IMR-90 (cell line): Measurements from ENCODE around the gene ABHD10. TPM values are rescaled to one million over a fixed set of nuclear protein-coding genes. Genes with fewer than 3 reads are reported as not detected.
A peak's percentile ranks its signal among the peaks of the same experiment; 100 is the strongest.

ENCODE experiments used
- ATAC-seq: fragments of 200-7000 bp; cut with Tn5 transposase; 2 replicates; pipeline ENCODE4 v1.9.1; 2020; ENCODE audit warnings: low read depth, mild to moderate bottlenecking, moderate library complexity
- BruUV-seq: library from RNA; stranded (reverse); fragments of 400-500 nt; replicated peaks from 2 replicates; lab custom pipeline; 2021; lab: Mats Ljungman, UMichigan
- CTCF ChIA-PET: fragments of 300-600 bp; formaldehyde crosslinking; extraction: SDS; loops from one replicate; lab custom pipeline; 2021; ENCODE audit warnings: antibody characterized with exemption; lab: Yijun Ruan, JAX
- POLR2A ChIA-PET: fragments of 300-600 bp; sonication (Branson Sonifier 250); formaldehyde crosslinking; loops from one replicate; lab custom pipeline; 2022; ENCODE audit warnings: antibody characterized with exemption; ENCODE audit not compliant: unreplicated experiment; lab: Charles Lee
- DNase-seq: peaks from one replicate; pipeline ENCODE4 v3.0.0; 2013
- H2AFZ ChIP-seq: replicated peaks from 2 replicates; pipeline ENCODE3; 2013; ENCODE audit warnings: low read length, mild to moderate bottlenecking; ENCODE audit not compliant: poor library complexity
- H2AK5ac ChIP-seq: 2 replicates; pipeline ENCODE4 v1.6.1; 2013; ENCODE audit warnings: low read depth, low read length, inconsistent platforms
- H2AK9ac ChIP-seq: replicated peaks from 2 replicates; pipeline ENCODE3; 2013; ENCODE audit warnings: mild to moderate bottlenecking, low read depth, low read length, moderate library complexity; ENCODE audit not compliant: poor library complexity
- H2BK120ac ChIP-seq: 2 replicates; pipeline ENCODE4 v1.6.1; 2013; ENCODE audit warnings: low read depth, low read length, inconsistent platforms
- H2BK15ac ChIP-seq: 3 replicates; pipeline ENCODE4 v1.6.1; 2013; ENCODE audit warnings: low read depth, low read length, inconsistent platforms
- H2BK20ac ChIP-seq: 2 replicates; pipeline ENCODE4 v1.6.1; 2013; ENCODE audit warnings: low read depth, mild to moderate bottlenecking, inconsistent platforms, low read length, moderate library complexity
- H2BK5ac ChIP-seq: 2 replicates; pipeline ENCODE4 v1.6.1; 2013; ENCODE audit warnings: mild to moderate bottlenecking, low read depth, low read length, inconsistent platforms; ENCODE audit not compliant: poor library complexity, severe bottlenecking
- H3K14ac ChIP-seq: replicated peaks from 2 replicates; pipeline ENCODE4 v1.6.1; 2013; ENCODE audit warnings: low read depth, low read length, inconsistent platforms
- H3K18ac ChIP-seq: 2 replicates; pipeline ENCODE4 v1.6.1; 2013; ENCODE audit warnings: low read depth, low read length, control low read depth
- H3K23ac ChIP-seq: 2 replicates; pipeline ENCODE4 v1.6.1; 2013; ENCODE audit warnings: low read depth, low read length, inconsistent platforms
- H3K27ac ChIP-seq: 2 replicates; pipeline ENCODE4 v1.5.1; 2013; ENCODE audit warnings: mild to moderate bottlenecking, control low read depth, low read length; ENCODE audit not compliant: insufficient read depth
- H3K27me3 ChIP-seq: 2 replicates; pipeline ENCODE4 v1.6.1; 2013; ENCODE audit warnings: low read length; ENCODE audit not compliant: control insufficient read depth, insufficient read depth
- H3K36me3 ChIP-seq: 2 replicates; pipeline ENCODE4 v1.6.1; 2013; ENCODE audit warnings: low read length, mixed read lengths; ENCODE audit not compliant: control insufficient read depth, insufficient read depth
- H3K4ac ChIP-seq: 2 replicates; pipeline ENCODE4 v1.6.1; 2013; ENCODE audit warnings: low read depth, low read length, inconsistent platforms
- H3K4me1 ChIP-seq: 2 replicates; pipeline ENCODE4 v1.6.1; 2013; ENCODE audit warnings: low read length, mixed read lengths; ENCODE audit not compliant: control insufficient read depth, insufficient read depth
- H3K4me2 ChIP-seq: 2 replicates; pipeline ENCODE4 v1.6.1; 2013; ENCODE audit warnings: low read depth, mild to moderate bottlenecking, control low read depth, low read length, moderate library complexity
- H3K4me3 ChIP-seq: 2 replicates; pipeline ENCODE4 v1.5.1; 2013; ENCODE audit warnings: low read depth, mild to moderate bottlenecking, control low read depth, low read length, moderate library complexity; ENCODE audit not compliant: insufficient read depth
- H3K56ac ChIP-seq: 2 replicates; pipeline ENCODE4 v1.6.1; 2013; ENCODE audit warnings: low read length, inconsistent platforms; ENCODE audit not compliant: insufficient read depth; ENCODE audit errors: extremely low read depth
- H3K79me1 ChIP-seq, 2 experiments: 2 replicates each; pipeline ENCODE4 v1.6.1; 2013; ENCODE audit warnings: low read length in 2 of 2, inconsistent platforms in 1 of 2, low read depth in 1 of 2
- H3K9ac ChIP-seq: 2 replicates; pipeline ENCODE4 v1.6.1; 2013; ENCODE audit warnings: low read depth, low read length, control low read depth
- H3K9me1 ChIP-seq: 2 replicates; pipeline ENCODE4 v1.6.1; 2013; ENCODE audit warnings: low read length, inconsistent platforms; ENCODE audit not compliant: insufficient read depth
- H3K9me3 ChIP-seq: 2 replicates; pipeline ENCODE4 v1.6.1; 2013; ENCODE audit warnings: low read length; ENCODE audit not compliant: control insufficient read depth, insufficient read depth
- H4K20me1 ChIP-seq: 2 replicates; pipeline ENCODE4 v1.6.1; 2013; ENCODE audit warnings: low read length, inconsistent platforms; ENCODE audit not compliant: insufficient read depth
- H4K5ac ChIP-seq: 2 replicates; pipeline ENCODE4 v1.6.1; 2013; ENCODE audit warnings: mild to moderate bottlenecking, low read depth, low read length, control low read depth
- H4K8ac ChIP-seq, 2 experiments: 2 replicates each; pipeline ENCODE4 v1.6.1; 2013; ENCODE audit warnings: low read depth in 2 of 2, low read length in 2 of 2, control low read depth in 1 of 2, inconsistent platforms in 1 of 2
- H4K91ac ChIP-seq: 2 replicates; pipeline ENCODE4 v1.6.1; 2013; ENCODE audit warnings: low read depth, low read length, inconsistent platforms; ENCODE audit not compliant: insufficient read depth
- MAZ ChIP-seq: IDR thresholded peaks from 2 replicates; pipeline ENCODE4 v1.6.1; 2012; ENCODE audit warnings: low read depth, mild to moderate bottlenecking, low read length, improper control_type of control experiment, moderate library complexity, borderline replicate concordance
- POLR2A ChIP-seq: IDR thresholded peaks from 2 replicates; pipeline ENCODE4 v1.6.1; 2012; ENCODE audit warnings: mild to moderate bottlenecking, low read depth, low read length
- RAD21 ChIP-seq: IDR thresholded peaks from 2 replicates; pipeline ENCODE4 v1.6.1; 2012; ENCODE audit warnings: low read length, improper control_type of control experiment
- WGBS, 2 experiments: methylation state at CpG; one replicate each; pipeline versions ENCODE4 v1.1.5 to v1.1.7; 2013; ENCODE audit warnings: missing lambda C conversion rate in 2 of 2; ENCODE audit not compliant: insufficient read length in 1 of 2; ENCODE audit errors: extremely low coverage in 2 of 2; 5-methylcytosine and 5-hydroxymethylcytosine counted together
- dilution Hi-C: fragments of 300-500 bp; cut with HindIII; formaldehyde crosslinking; loops from one replicate; pipeline ENCODE4 v1.14.3; 2018; ENCODE audit warnings: low sequenced_read_pairs; ENCODE audit not compliant: unreplicated experiment
- in situ Hi-C: fragments of 300-500 bp; cut with MboI; formaldehyde crosslinking; loops from 3 replicates; pipeline ENCODE4 v1.14.3; 2019; ENCODE audit warnings: low sequenced_read_pairs, inconsistent platforms, mixed read lengths
- intact Hi-C: fragments of 100-400 bp; cut with micrococcal nuclease; formaldehyde crosslinking; loops from 2 replicates; pipeline ENCODE4 v1.10.0; 2022
- polyA plus RNA-seq, 3 experiments: library from polyadenylated mRNA; depleted of rRNA; stranded (reverse); fragments of >200 nt; gene quantifications; 2 replicates each; pipeline ENCODE4 v1.2.3, GENCODE V29; 2012; ENCODE audit warnings: low replicate concordance in 1 of 3
- total RNA-seq: library from RNA; depleted of rRNA; stranded (reverse); fragments of >200 nt; gene quantifications from 2 replicates; pipeline ENCODE4 v1.2.3, GENCODE V29; 2012

The ABHD10 gene
- total and polyA plus RNA-seq, 2 of the 4 experiments (the other 2 are of a cell fraction): 24.7 to 57.2 TPM

GRCh38 chr3:111971533-111972130, 7.2 kb upstream of the ABHD10 start:
- Histone ChIP-seq H3K27ac (no peak overlapping the region), H2AK5ac (no peak overlapping the region), H2BK5ac (no peak overlapping the region), H3K9me3 (no peaks in the 10 kb centered on the region), H3K9me1 (no peaks in the 10 kb centered on the region), H3K36me3 (peaks cover 3% of the 10 kb centered on the region), H3K4me1 (no peaks in the 10 kb centered on the region), H3K79me1 (no peaks in the 10 kb centered on the region), H2BK20ac (no peak overlapping the region), H2BK120ac (no peak overlapping the region), H3K18ac (no peak overlapping the region), H4K5ac (no peak overlapping the region), H3K4me3 (no peak overlapping the region), H3K56ac (no peak overlapping the region), H3K4ac (no peak overlapping the region), H2AK9ac (no peak overlapping the region), H3K9ac (no peak overlapping the region), H2BK15ac (no peak overlapping the region), H4K8ac (no peak overlapping the region), H3K14ac (no peak overlapping the region), H3K4me2 (no peak overlapping the region), H3K23ac (no peak overlapping the region), H3K27me3 (no peaks in the 10 kb centered on the region), H4K20me1 (no peaks in the 10 kb centered on the region), H2AFZ (peak overlapping the region; percentile 12), H4K91ac (no peak overlapping the region)
- ChIA-PET POLR2A (no interaction called here), CTCF (no interaction called here)
- intact Hi-C loops (no loop called here), dilution Hi-C loops (loop anchor here (25.0 kb wide), 1 partner anchor 259 kb away; no protein-coding TSS in a partner anchor), in situ Hi-C loops (loop anchor here (5.0 to 25.0 kb wide), 2 partner anchors 254 to 384 kb away; partner anchors contain the start of gene ZBED2)
- TF ChIP-seq MAZ: no peak
- TF ChIP-seq RAD21: no peak
- no peak for TF ChIP-seq POLR2A
- BruUV-seq: no TSS peak
- ATAC-seq (no peak), DNase-seq (no peak)
- WGBS, 2 experiments: no CpG with 5 or more reads among the region's 11 CpGs
